Activated T-cell treated with anti-CD3 and anti-CD28 coated beads, Interleukin-2, amount 50 U/mL, for 72 hours (primary cell): ENCODE data around the gene CASP14. TPM values are rescaled to one million over a fixed set of nuclear protein-coding genes. Genes with fewer than 3 reads are reported as not detected.
"Not testable (repeated sequence)": the region's sequence is repeated elsewhere in the genome, so short reads cannot be mapped to it uniquely, and the experiment has no call there.

Source experiments
- ATAC-seq, 2 donors: fragments of 150-1000 bp; cut with Tn5 transposase; replicated peaks in 1 of 2; 2 replicates each; pipeline ENCODE4 v1.10.0; 2021; ENCODE audit warnings: moderate library complexity in 2 of 2, mild to moderate bottlenecking in 1 of 2
- DNase-seq, 2 donors: peaks; one replicate each; pipeline ENCODE4 v3.0.0; 2021 to 2022; ENCODE audit warnings: mixed read lengths in 1 of 2
- H3K27ac Mint-ChIP-seq: one replicate; pipeline ENCODE4 v1.8.0; 2022; ENCODE audit warnings: mild to moderate bottlenecking, moderate library complexity, mixed read lengths
- H3K27me3 Mint-ChIP-seq: one replicate; pipeline ENCODE4 v1.8.0; 2022; ENCODE audit warnings: low read depth, mixed read lengths
- H3K36me3 Mint-ChIP-seq, 2 donors: one replicate each; pipeline ENCODE4 v1.8.0; 2022; ENCODE audit warnings: mixed read lengths in 2 of 2, mild to moderate bottlenecking in 1 of 2; ENCODE audit not compliant: insufficient read depth in 2 of 2
- H3K4me1 Mint-ChIP-seq: one replicate; pipeline ENCODE4 v1.8.0; 2022; ENCODE audit warnings: low read depth, mixed read lengths
- H3K4me3 Mint-ChIP-seq, 2 donors: one replicate each; pipeline ENCODE4 v1.8.0; 2022; ENCODE audit warnings: mild to moderate bottlenecking in 2 of 2, mixed read lengths in 2 of 2, moderate library complexity in 2 of 2
- H3K9me3 Mint-ChIP-seq, 2 donors: one replicate each; pipeline ENCODE4 v1.8.0; 2022; ENCODE audit warnings: mixed read lengths in 2 of 2
- total RNA-seq, 2 donors: library from RNA; stranded (reverse); gene quantifications; one replicate each; pipeline ENCODE4 v1.2.3, GENCODE V29; 2022

The CASP14 gene
- total RNA-seq, 2 donors from 2014 or later, result not detected

DNA sequence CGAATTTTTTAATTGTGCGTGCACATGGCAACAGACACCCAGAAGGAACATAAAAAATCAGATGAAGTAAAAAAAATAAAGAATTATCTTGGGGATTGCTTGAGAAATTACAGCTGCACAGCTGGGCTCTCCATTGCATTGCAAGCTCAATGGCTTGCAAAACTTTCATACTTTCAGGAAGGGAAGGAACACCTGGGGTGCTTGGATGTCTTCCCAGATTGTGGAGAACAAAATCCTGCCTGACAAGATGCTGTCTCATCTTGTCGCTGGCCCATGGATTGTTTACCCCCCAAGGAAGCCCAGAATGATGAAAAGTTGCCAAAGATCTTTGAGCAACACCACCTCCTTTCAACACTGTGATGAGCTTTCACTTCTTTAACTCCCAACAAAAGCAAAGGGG lies 11.0 kb upstream of the CASP14 start:
- DNase-seq (no peak), ATAC-seq (no peak)
- Mint-ChIP-seq H3K36me3 (no peaks in the 10 kb centered on the region), H3K9me3 (no peaks in the 10 kb centered on the region), H3K27ac (no peak overlapping the region), H3K27me3 (peaks cover 21% of the 10 kb centered on the region), H3K4me1 (no peaks in the 10 kb centered on the region), H3K4me3 (no peak overlapping the region)

DNA sequence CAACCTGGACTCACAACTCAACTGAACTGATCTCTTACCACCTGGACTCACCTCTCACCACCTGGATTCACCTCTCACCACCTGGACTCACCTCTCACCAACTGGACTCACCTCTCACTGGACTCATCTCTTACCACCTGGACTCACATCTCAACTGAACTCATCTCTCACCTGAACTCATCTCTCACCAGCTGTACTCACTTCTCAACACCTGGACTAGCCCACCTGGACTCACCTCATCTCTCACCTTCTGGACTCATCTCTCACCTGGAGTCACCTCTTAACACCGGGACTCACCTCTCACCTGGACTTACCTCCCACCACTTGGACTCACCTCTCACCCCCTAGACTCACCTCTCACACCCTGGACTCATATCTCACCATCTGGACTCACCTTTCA lies 7.3 kb upstream of the CASP14 start:
- H3K27me3 Mint-ChIP-seq, result peaks cover 11% of the 10 kb centered on the region
- no peak for ATAC-seq
- no peak for DNase-seq
- H3K36me3 Mint-ChIP-seq, result no peaks in the 10 kb centered on the region
- no peaks in the 10 kb centered on the region for H3K9me3 Mint-ChIP-seq
- no peak overlapping the region for H3K27ac Mint-ChIP-seq
- no peak overlapping the region for H3K4me3 Mint-ChIP-seq
- H3K4me1 Mint-ChIP-seq, result no peaks in the 10 kb centered on the region

- no peaks in the 10 kb centered on the region for H3K4me1 Mint-ChIP-seq
- H3K9me3 Mint-ChIP-seq, result no peaks in the 10 kb centered on the region
- no peak for ATAC-seq
- no peak overlapping the region for H3K4me3 Mint-ChIP-seq
- peaks cover 17% of the 10 kb centered on the region for H3K27me3 Mint-ChIP-seq
- no peak overlapping the region for H3K27ac Mint-ChIP-seq
- DNase-seq, result no peak
- no peaks in the 10 kb centered on the region for H3K36me3 Mint-ChIP-seq
Measured at GRCh38 chr19:15042826-15043225, 6.5 kb upstream of the CASP14 start.

GRCh38 chr19:15045506-15045905 lies 3.8 kb upstream of the CASP14 start:
- ATAC-seq (no peak), DNase-seq (no peak)
- Mint-ChIP-seq H3K27me3 (peaks cover 20% of the 10 kb centered on the region), H3K4me3 (no peak overlapping the region), H3K9me3 (peaks cover 0 to under 1% of the 10 kb centered on the region in 2 donors), H3K4me1 (no peaks in the 10 kb centered on the region), H3K36me3 (no peaks in the 10 kb centered on the region), H3K27ac (no peak overlapping the region)

DNA sequence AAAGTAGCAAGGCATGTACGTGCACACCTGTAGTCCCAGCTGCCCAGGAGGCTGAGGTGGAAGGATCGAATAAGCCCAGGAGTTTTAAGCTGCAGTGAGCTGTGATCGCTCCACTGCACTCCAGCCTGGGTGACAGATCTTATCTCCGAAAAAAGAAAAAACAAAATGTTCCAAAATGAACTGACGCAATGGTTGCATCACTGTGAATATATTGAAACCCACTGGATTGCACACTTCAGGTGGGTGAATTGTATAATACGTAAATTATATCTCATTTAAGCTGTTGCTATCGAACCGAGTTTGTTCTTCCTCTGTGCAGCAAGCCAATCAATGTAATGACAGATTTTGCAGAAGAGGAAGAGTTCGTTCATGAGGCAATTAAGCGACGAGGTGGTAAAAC lies 1.6 kb upstream of the CASP14 start:
- H3K4me3 Mint-ChIP-seq, result no peak overlapping the region
- no peaks in the 10 kb centered on the region for H3K4me1 Mint-ChIP-seq
- DNase-seq (no peak), ATAC-seq (no peak)
- H3K27me3 Mint-ChIP-seq, result peaks cover 32% of the 10 kb centered on the region
- no peak overlapping the region for H3K27ac Mint-ChIP-seq
- peaks cover 0 to 4% of the 10 kb centered on the region in 2 donors for H3K9me3 Mint-ChIP-seq
- H3K36me3 Mint-ChIP-seq, result no peaks in the 10 kb centered on the region

- Mint-ChIP-seq H3K4me3 (no peak overlapping the region), H3K27me3 (peaks cover 32% of the 10 kb centered on the region)
Measured at GRCh38 chr19:15048128-15048527, 1.2 kb upstream of the CASP14 start.

GRCh38 chr19:15050639-15051038 lies 1.4 kb downstream of the CASP14 start:
- no peak for ATAC-seq

More at GRCh38 chr19:15048128-15048527, 1.2 kb upstream of the CASP14 start:
- ATAC-seq (no peak), DNase-seq (no peak)
- Mint-ChIP-seq H3K36me3 (no peaks in the 10 kb centered on the region), H3K4me1 (no peaks in the 10 kb centered on the region), H3K27ac (no peak overlapping the region), H3K9me3 (peaks cover 0 to 4% of the 10 kb centered on the region in 2 donors)

GRCh38 chr19:15062036-15062435 lies 12.8 kb downstream of the CASP14 start:
- peaks cover 56% of the 10 kb centered on the region for H3K27me3 Mint-ChIP-seq
- ATAC-seq, result no peak
- H3K9me3 Mint-ChIP-seq, result peaks cover 4% of the 10 kb centered on the region in 2 donors
- H3K27ac Mint-ChIP-seq, result no peak overlapping the region
- DNase-seq, result no peak
- H3K36me3 Mint-ChIP-seq, result peaks cover 0 to 2% of the 10 kb centered on the region in 2 donors
- H3K4me3 Mint-ChIP-seq, result no peak overlapping the region
- no peaks in the 10 kb centered on the region for H3K4me1 Mint-ChIP-seq

More at GRCh38 chr19:15050639-15051038, 1.4 kb downstream of the CASP14 start:
- Mint-ChIP-seq H3K9me3 (peaks cover 0 to 4% of the 10 kb centered on the region in 2 donors), H3K27ac (no peak overlapping the region), H3K36me3 (no peaks in the 10 kb centered on the region), H3K27me3 (peaks cover 31% of the 10 kb centered on the region), H3K4me3 (no peak overlapping the region), H3K4me1 (no peaks in the 10 kb centered on the region)
- no peak for DNase-seq

- not testable (repeated sequence) for ATAC-seq, H3K27me3 Mint-ChIP-seq, DNase-seq, H3K4me1 Mint-ChIP-seq, H3K9me3 Mint-ChIP-seq, H3K27ac Mint-ChIP-seq, H3K4me3 Mint-ChIP-seq, H3K36me3 Mint-ChIP-seq
Measured at GRCh38 chr19:15070386-15070785, 21.1 kb downstream of the CASP14 start.

DNA sequence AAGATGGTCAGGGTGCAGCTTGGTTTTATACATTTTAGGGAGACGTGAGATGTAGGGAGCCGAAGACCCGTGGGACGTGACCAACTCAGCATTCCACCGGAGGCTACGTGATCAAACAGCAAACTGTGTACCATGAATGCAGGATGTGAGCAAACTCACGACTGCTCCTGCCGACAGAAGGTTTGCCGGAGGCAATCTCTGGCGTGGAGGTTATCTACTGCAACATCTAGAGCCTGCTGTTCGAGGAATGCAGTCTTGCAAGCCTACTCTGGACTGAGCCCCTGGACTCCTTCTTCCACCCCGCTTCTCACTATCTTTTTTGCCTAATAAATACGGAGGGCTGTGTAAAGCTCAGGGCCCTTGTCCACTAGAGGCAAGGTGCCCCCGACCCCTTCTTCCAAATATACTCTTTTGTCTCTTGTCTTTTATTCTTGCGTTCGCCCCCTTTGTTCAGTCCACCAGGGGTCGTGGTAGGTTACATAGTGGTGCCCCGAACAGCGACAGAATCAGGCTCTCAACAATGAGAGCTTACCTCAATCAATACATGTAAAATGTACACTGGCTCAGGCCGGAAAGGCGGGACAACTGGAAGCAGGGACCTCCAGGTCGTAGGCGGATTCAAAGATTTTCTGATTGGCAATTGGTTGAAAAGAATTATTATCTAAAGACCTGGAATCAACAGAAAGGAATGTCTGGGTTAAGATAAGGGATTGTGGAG lies 23.8 kb downstream of the CASP14 start:
- Mint-ChIP-seq H3K4me3 (no peak overlapping the region), H3K27me3 (no peaks in the 10 kb centered on the region), H3K9me3 (no peaks in the 10 kb centered on the region), H3K36me3 (no peaks in the 10 kb centered on the region), H3K27ac (no peak overlapping the region), H3K4me1 (no peaks in the 10 kb centered on the region)
- ATAC-seq (no peak), DNase-seq (no peak)

DNA sequence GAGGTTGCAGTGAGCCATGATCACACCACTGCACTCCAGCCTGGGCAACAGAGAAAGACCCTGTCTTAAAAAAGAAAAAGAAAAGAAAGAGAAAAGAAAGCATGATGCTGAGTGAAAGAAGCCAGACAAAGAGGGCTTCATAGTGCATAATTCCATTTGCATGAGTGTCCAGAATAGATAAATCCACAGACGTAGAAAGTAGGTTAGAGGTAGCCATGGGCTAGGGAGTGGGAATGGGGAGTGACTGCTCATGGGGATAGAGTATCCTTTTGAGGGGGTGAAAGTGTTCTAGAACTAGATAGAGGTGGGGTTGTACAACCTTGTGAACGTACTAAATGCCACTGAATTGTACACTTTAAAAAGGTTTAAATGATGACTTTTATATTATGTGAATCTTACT lies 25.1 kb downstream of the CASP14 start:
- Mint-ChIP-seq H3K4me3 (no peak overlapping the region), H3K4me1 (no peaks in the 10 kb centered on the region), H3K36me3 (no peaks in the 10 kb centered on the region), H3K9me3 (no peaks in the 10 kb centered on the region), H3K27me3 (no peaks in the 10 kb centered on the region), H3K27ac (no peak overlapping the region)
- ATAC-seq, result no peak
- no peak for DNase-seq

DNA sequence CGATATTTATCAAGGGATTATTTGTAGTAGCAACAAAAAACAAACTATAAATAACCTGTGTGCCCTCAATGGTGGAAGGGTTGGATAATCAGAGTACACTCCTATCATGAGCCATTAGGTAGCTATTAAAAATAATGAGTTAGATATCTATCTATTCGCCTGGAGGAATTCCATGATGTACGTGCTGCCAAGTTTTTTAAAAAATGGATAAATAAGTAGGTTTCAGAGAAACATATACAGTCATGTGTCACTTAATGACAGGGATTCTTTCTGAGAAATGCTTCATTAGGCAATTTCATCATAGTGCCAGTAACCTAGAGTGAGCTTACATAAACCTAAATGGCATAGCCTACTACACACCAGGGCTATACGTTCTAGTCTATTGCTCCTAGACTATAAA lies 26.5 kb downstream of the CASP14 start:
- Mint-ChIP-seq H3K4me3 (no peak overlapping the region), H3K4me1 (no peaks in the 10 kb centered on the region), H3K27ac (no peak overlapping the region), H3K9me3 (no peaks in the 10 kb centered on the region), H3K36me3 (no peaks in the 10 kb centered on the region), H3K27me3 (no peaks in the 10 kb centered on the region)
- ATAC-seq (no peak), DNase-seq (no peak)

- H3K36me3 Mint-ChIP-seq, H3K4me3 Mint-ChIP-seq, DNase-seq, H3K4me1 Mint-ChIP-seq, H3K9me3 Mint-ChIP-seq, H3K27me3 Mint-ChIP-seq, ATAC-seq, H3K27ac Mint-ChIP-seq: not testable (repeated sequence)
Measured at GRCh38 chr19:15080002-15080401, 30.7 kb downstream of the CASP14 start.

DNA sequence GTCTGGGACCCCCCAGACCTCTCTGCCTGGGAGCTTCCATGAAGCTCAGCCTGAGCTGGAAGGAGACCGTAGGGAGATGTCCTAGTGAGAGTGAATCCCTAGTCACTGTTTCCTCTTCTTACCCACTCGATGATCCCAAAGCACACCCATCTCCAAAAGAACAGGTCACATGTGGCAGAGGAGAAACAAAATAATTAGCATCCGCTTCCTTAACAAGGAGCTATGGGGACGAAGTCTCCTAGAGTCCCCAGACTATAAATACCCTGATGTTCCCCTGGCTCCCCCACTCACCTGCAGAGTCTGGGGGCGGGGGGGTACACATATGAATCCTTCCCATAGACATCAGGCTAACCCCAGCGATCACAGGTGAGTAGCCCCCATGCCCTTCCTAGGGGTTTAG lies 32.6 kb downstream of the CASP14 start, which contains the start of gene OR1I1:
Gene OR1I1, plus strand, starts transcription at position 301 of the 400 bp plus-strand sequence. CDS start 4,855 bp downstream, outside the sequence.
- Mint-ChIP-seq H3K9me3 (no peaks in the 10 kb centered on the region), H3K4me1 (no peaks in the 10 kb centered on the region), H3K27ac (no peak within 1 kb of the TSS), H3K27me3 (no peaks in the 10 kb centered on the region), H3K36me3 (no peaks in the 10 kb centered on the region), H3K4me3 (no peak within 1 kb of the TSS)
- DNase-seq (no peak), ATAC-seq (no peak)
